Measurements from ENCODE around the gene LGALS12. TPM values are rescaled to one million over a fixed set of nuclear protein-coding genes. Genes with fewer than 3 reads are reported as not detected.

Gene LGALS12
- total RNA-seq, 2 donors from 2014 or later = 0.24 TPM; not detected in 1

- H3K27me3 ChIP-seq = no peaks in the 10 kb centered on the region
- H3K4me3 ChIP-seq = no peak overlapping the region
- no peak for TF ChIP-seq CTCF (IDR thresholded peaks at IDR 0.05)
- H3K9ac ChIP-seq (ENCODE audit: low read depth in 2 of 2, low read length in 2 of 2) = peak overlapping the region in 1 of 2 donors; percentile 12
- no peaks in the 10 kb centered on the region for H3K36me3 ChIP-seq
- no peaks in the 10 kb centered on the region for H3K4me1 ChIP-seq
- intact Hi-C loops (cut with DNase I) = no loop called here
- H3K27ac ChIP-seq = no peak overlapping the region
- DNase-seq = peak; percentile 42
- H3K9me3 ChIP-seq = no peaks in the 10 kb centered on the region
These were observed 2.1 kb downstream of the LGALS12 start for GRCh38 chr11:63508009-63508408.

- Histone ChIP-seq H3K9ac (ENCODE audit: low read depth in 2 of 2, low read length in 2 of 2) (no peak overlapping the region), H3K4me3 (no peak overlapping the region), H3K36me3 (no peaks in the 10 kb centered on the region), H3K27ac (no peak overlapping the region), H3K9me3 (no peaks in the 10 kb centered on the region), H3K27me3 (no peaks in the 10 kb centered on the region), H3K4me1 (no peaks in the 10 kb centered on the region)
- DNase-seq = no peak
- intact Hi-C loops (cut with DNase I) = no loop called here
- TF ChIP-seq CTCF (IDR thresholded peaks at IDR 0.05) = no peak
These were observed 2.9 kb downstream of the LGALS12 start for GRCh38 chr11:63508745-63509144.

GRCh38 chr11:63510360-63511047, 4.6 kb downstream of the LGALS12 start:
- Histone ChIP-seq H3K9ac (ENCODE audit: low read depth in 2 of 2, low read length in 2 of 2) (no peak overlapping the region), H3K4me3 (no peak overlapping the region), H3K27ac (no peak overlapping the region), H3K9me3 (no peaks in the 10 kb centered on the region), H3K36me3 (no peaks in the 10 kb centered on the region), H3K4me1 (no peaks in the 10 kb centered on the region), H3K27me3 (no peaks in the 10 kb centered on the region)
- no peak for DNase-seq
- intact Hi-C loops (cut with DNase I) = no loop called here
- no peak for TF ChIP-seq CTCF (IDR thresholded peaks at IDR 0.05)

GRCh38 chr11:63511048-63511748, 5.3 kb downstream of the LGALS12 start:
- no peaks in the 10 kb centered on the region for H3K27me3 ChIP-seq
- intact Hi-C loops (cut with DNase I) = no loop called here
- no peak overlapping the region for H3K27ac ChIP-seq
- no peak for TF ChIP-seq CTCF (IDR thresholded peaks at IDR 0.05)
- no peaks in the 10 kb centered on the region for H3K36me3 ChIP-seq
- no peak for DNase-seq
- H3K9me3 ChIP-seq = no peaks in the 10 kb centered on the region
- H3K4me1 ChIP-seq = no peaks in the 10 kb centered on the region
- H3K9ac ChIP-seq (ENCODE audit: low read depth in 2 of 2, low read length in 2 of 2) = no peak overlapping the region
- H3K4me3 ChIP-seq = no peak overlapping the region

- H3K36me3 ChIP-seq = no peaks in the 10 kb centered on the region
- H3K27ac ChIP-seq = no peak overlapping the region
- no peak overlapping the region for H3K4me3 ChIP-seq
- H3K27me3 ChIP-seq = no peaks in the 10 kb centered on the region
- intact Hi-C loops (cut with DNase I) = no loop called here
- no peak for TF ChIP-seq CTCF (IDR thresholded peaks at IDR 0.05)
- no peak overlapping the region for H3K9ac ChIP-seq (ENCODE audit: low read depth in 2 of 2, low read length in 2 of 2)
- no peaks in the 10 kb centered on the region for H3K4me1 ChIP-seq
- no peaks in the 10 kb centered on the region for H3K9me3 ChIP-seq
- no peak for DNase-seq
These were observed 6.9 kb downstream of the LGALS12 start for GRCh38 chr11:63512816-63513215.
